ENCODE data around the gene GRIN3A. TPM values are rescaled to one million over a fixed set of nuclear protein-coding genes. Genes with fewer than 3 reads are reported as not detected.

Gene GRIN3A
- total and polyA plus RNA-seq, 9 of the 15 experiments (the other 6 are each of a cell fraction or from before 2014, with no cell fraction given), result 0.01 to 0.03 TPM; not detected in 7

DNA sequence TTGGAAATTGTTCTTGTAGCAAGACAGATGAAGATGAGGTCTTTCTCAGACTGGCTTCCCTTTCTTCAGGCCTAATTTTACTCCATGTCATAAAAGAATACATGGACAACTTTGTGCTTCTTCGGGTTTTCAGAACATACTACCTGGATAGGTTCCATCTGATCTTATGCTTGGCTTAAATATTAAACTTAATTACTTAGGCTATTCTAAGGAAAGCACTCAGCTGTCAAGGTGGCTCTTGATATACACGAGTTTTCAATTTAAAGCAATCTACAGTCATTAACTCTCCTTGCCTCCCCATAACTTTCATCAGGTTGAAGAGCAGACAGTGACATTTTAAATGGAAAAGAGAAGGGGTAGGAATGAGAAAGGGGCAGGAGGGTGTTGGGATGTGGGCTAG, 134.2 kb downstream of the GRIN3A start:
- FAIRE-seq (no peak), DNase-seq (ENCODE audit: extremely low read depth in 1 of 4, low spot score in 3 of 4) (no peak), ATAC-seq (no peak)
- Histone ChIP-seq H3K9ac (ENCODE audit: insufficient read depth in 1 of 2, low read depth in 2 of 2, low read length in 2 of 2) (no peak overlapping the region), H3K4me3 (no peak overlapping the region), H4K20me1 (replicated peaks; ENCODE audit: control insufficient read depth, insufficient read depth, low read length) (peaks cover 3% of the 10 kb centered on the region; the same call in 1 of the 2 replicates), H3K4me2 (ENCODE audit: insufficient read depth, low read length) (no peak overlapping the region), H3K9me3 (replicated peaks; ENCODE audit: control insufficient read depth, insufficient read depth, low read depth, low read length) (no peaks in the 10 kb centered on the region), H3K79me2 (ENCODE audit: control insufficient read depth, insufficient read depth, low read length) (no peaks in the 10 kb centered on the region), H3K4me1 (replicated peaks in 1 of 2; ENCODE audit: control insufficient read depth in 2 of 2, insufficient read depth in 2 of 2, low read length in 2 of 2) (no peaks in the 10 kb centered on the region), H2AFZ (ENCODE audit: low read depth, low read length) (no peak overlapping the region), H3K9me1 (ENCODE audit: control insufficient read depth, insufficient read depth, low read length) (no peaks in the 10 kb centered on the region), H3K36me3 (ENCODE audit: control insufficient read depth, insufficient read depth, low read length) (no peaks in the 10 kb centered on the region), H3K27me3 (ENCODE audit: control insufficient read depth in 2 of 2, insufficient read depth in 2 of 2, low read length in 2 of 2) (no peaks in the 10 kb centered on the region), H3K27ac (ENCODE audit: extremely low read depth, low read depth, low read length) (no peak overlapping the region)
- TF ChIP-seq CBX5 (IDR thresholded peaks at IDR 0.05; ENCODE audit: borderline replicate concordance, low read depth) (no peak), COPS2 (conservative IDR thresholded peaks at IDR 0.05) (no peak), ZNF551 (CRISPR knock-in tag; IDR thresholded peaks at IDR 0.05) (no peak), TARDBP (IDR thresholded peaks at IDR 0.05) (no peak), CBFB (CRISPR knock-in tag; IDR thresholded peaks at IDR 0.05) (no peak), MAFG (tag; conservative IDR thresholded peaks at IDR 0.05) (no peak), TRIM28 (IDR thresholded peaks at IDR 0.05) (no peak)
- TF ChIP-seq, protein P1, sequence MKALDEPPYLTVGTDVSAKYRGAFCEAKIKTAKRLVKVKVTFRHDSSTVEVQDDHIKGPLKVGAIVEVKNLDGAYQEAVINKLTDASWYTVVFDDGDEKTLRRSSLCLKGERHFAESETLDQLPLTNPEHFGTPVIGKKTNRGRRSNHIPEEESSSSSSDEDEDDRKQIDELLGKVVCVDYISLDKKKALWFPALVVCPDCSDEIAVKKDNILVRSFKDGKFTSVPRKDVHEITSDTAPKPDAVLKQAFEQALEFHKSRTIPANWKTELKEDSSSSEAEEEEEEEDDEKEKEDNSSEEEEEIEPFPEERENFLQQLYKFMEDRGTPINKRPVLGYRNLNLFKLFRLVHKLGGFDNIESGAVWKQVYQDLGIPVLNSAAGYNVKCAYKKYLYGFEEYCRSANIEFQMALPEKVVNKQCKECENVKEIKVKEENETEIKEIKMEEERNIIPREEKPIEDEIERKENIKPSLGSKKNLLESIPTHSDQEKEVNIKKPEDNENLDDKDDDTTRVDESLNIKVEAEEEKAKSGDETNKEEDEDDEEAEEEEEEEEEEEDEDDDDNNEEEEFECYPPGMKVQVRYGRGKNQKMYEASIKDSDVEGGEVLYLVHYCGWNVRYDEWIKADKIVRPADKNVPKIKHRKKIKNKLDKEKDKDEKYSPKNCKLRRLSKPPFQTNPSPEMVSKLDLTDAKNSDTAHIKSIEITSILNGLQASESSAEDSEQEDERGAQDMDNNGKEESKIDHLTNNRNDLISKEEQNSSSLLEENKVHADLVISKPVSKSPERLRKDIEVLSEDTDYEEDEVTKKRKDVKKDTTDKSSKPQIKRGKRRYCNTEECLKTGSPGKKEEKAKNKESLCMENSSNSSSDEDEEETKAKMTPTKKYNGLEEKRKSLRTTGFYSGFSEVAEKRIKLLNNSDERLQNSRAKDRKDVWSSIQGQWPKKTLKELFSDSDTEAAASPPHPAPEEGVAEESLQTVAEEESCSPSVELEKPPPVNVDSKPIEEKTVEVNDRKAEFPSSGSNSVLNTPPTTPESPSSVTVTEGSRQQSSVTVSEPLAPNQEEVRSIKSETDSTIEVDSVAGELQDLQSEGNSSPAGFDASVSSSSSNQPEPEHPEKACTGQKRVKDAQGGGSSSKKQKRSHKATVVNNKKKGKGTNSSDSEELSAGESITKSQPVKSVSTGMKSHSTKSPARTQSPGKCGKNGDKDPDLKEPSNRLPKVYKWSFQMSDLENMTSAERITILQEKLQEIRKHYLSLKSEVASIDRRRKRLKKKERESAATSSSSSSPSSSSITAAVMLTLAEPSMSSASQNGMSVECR (CRISPR knock-in tag; IDR thresholded peaks at IDR 0.05), result no peak
- TF ChIP-seq, protein P2, sequence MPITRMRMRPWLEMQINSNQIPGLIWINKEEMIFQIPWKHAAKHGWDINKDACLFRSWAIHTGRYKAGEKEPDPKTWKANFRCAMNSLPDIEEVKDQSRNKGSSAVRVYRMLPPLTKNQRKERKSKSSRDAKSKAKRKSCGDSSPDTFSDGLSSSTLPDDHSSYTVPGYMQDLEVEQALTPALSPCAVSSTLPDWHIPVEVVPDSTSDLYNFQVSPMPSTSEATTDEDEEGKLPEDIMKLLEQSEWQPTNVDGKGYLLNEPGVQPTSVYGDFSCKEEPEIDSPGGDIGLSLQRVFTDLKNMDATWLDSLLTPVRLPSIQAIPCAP (CRISPR knock-in tag; IDR thresholded peaks at IDR 0.05; ENCODE audit: borderline replicate concordance), result no peak
- TF ChIP-seq, protein P3, sequence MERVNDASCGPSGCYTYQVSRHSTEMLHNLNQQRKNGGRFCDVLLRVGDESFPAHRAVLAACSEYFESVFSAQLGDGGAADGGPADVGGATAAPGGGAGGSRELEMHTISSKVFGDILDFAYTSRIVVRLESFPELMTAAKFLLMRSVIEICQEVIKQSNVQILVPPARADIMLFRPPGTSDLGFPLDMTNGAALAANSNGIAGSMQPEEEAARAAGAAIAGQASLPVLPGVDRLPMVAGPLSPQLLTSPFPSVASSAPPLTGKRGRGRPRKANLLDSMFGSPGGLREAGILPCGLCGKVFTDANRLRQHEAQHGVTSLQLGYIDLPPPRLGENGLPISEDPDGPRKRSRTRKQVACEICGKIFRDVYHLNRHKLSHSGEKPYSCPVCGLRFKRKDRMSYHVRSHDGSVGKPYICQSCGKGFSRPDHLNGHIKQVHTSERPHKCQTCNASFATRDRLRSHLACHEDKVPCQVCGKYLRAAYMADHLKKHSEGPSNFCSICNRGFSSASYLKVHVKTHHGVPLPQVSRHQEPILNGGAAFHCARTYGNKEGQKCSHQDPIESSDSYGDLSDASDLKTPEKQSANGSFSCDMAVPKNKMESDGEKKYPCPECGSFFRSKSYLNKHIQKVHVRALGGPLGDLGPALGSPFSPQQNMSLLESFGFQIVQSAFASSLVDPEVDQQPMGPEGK (CRISPR knock-in tag; IDR thresholded peaks at IDR 0.05; ENCODE audit: borderline replicate concordance), result no peak
- intact Hi-C loops (cut with micrococcal nuclease), result loop anchor here (5.0 kb wide), 1 partner anchor 123 kb away; no protein-coding TSS in a partner anchor
- POLR2A ChIA-PET, result no interaction called here
- WGBS (ENCODE audit: insufficient coverage, low coverage, missing lambda C conversion rate), result 0% methylated on average over 2 of the region's 2 CpGs
- in situ Hi-C loops (cut with MboI), result no loop called here
- BruUV-seq (replicated peaks), result no TSS peak
- CTCF ChIA-PET (ENCODE audit: low intra/inter-chr PET ratio), result no interaction called here
